Type B pancreatic cell (in vitro differentiated cells): Measurements from ENCODE around the gene SAMD13. TPM values are rescaled to one million over a fixed set of nuclear protein-coding genes. Genes with fewer than 3 reads are reported as not detected.

Source experiments
- DNase-seq: peaks from one replicate; pipeline ENCODE4 v3.0.0; 2021; ENCODE audit warnings: mixed read lengths; ENCODE audit not compliant: unreplicated experiment; ENCODE audit errors: extremely low spot score
- H3K27ac Mint-ChIP-seq: 2 replicates; pipeline ENCODE4 v1.8.0; 2021; ENCODE audit warnings: mild to moderate bottlenecking, mixed read lengths
- H3K27me3 Mint-ChIP-seq: 2 replicates; pipeline ENCODE4 v1.8.0; 2021; ENCODE audit warnings: mixed read lengths
- H3K36me3 Mint-ChIP-seq: 2 replicates; pipeline ENCODE4 v1.8.0; 2021; ENCODE audit warnings: mixed read lengths
- H3K4me1 Mint-ChIP-seq: one replicate; pipeline ENCODE4 v1.8.0; 2021; ENCODE audit warnings: mixed read lengths; ENCODE audit not compliant: unreplicated experiment
- H3K4me3 Mint-ChIP-seq: 2 replicates; pipeline ENCODE4 v1.8.0; 2021; ENCODE audit warnings: mild to moderate bottlenecking, mixed read lengths
- H3K9me3 Mint-ChIP-seq: 2 replicates; pipeline ENCODE4 v1.8.0; 2021; ENCODE audit warnings: mixed read lengths
- CTCF ChIP-seq: fragments of 200-600 bp; sonication (generic); conservative IDR thresholded peaks from 2 replicates; pipeline ENCODE4 v1.5.0; 2021; ENCODE audit warnings: antibody characterized with exemption, mild to moderate bottlenecking
- total RNA-seq: library from RNA; stranded (reverse); gene quantifications from 2 replicates; pipeline ENCODE4 v1.2.1, GENCODE V29; 2021; ENCODE audit warnings: low replicate concordance

The SAMD13 gene
- total RNA-seq, 1 donor from 2014 or later: 6.0 TPM

GRCh38 chr1:84311296-84311695 is 9.8 kb downstream of the SAMD13 start:
- H3K27ac Mint-ChIP-seq: no peak overlapping the region
- no peaks in the 10 kb centered on the region for H3K27me3 Mint-ChIP-seq
- H3K9me3 Mint-ChIP-seq: peaks cover 3% of the 10 kb centered on the region
- no peak for DNase-seq
- H3K4me3 Mint-ChIP-seq: no peak overlapping the region
- H3K4me1 Mint-ChIP-seq: no peaks in the 10 kb centered on the region
- H3K36me3 Mint-ChIP-seq: peaks cover 4% of the 10 kb centered on the region
- no peak for TF ChIP-seq CTCF

- DNase-seq: no peak
- Mint-ChIP-seq H3K27ac (no peak overlapping the region), H3K36me3 (no peaks in the 10 kb centered on the region), H3K4me1 (no peaks in the 10 kb centered on the region), H3K4me3 (no peak overlapping the region), H3K27me3 (no peaks in the 10 kb centered on the region), H3K9me3 (peaks cover 4% of the 10 kb centered on the region)
- TF ChIP-seq CTCF: no peak
These were observed 18.2 kb downstream of the SAMD13 start for GRCh38 chr1:84319662-84320061.

- no peak overlapping the region for H3K27ac Mint-ChIP-seq
- DNase-seq: no peak
- H3K4me3 Mint-ChIP-seq: no peak overlapping the region
- peaks cover 4% of the 10 kb centered on the region for H3K9me3 Mint-ChIP-seq
- TF ChIP-seq CTCF: no peak
- H3K4me1 Mint-ChIP-seq: no peaks in the 10 kb centered on the region
- H3K27me3 Mint-ChIP-seq: no peaks in the 10 kb centered on the region
- H3K36me3 Mint-ChIP-seq: peaks cover 21% of the 10 kb centered on the region
These were observed 26.3 kb downstream of the SAMD13 start for GRCh38 chr1:84327830-84328229.

- Mint-ChIP-seq H3K4me1 (no peaks in the 10 kb centered on the region), H3K36me3 (peaks cover 18% of the 10 kb centered on the region), H3K4me3 (no peak overlapping the region), H3K27ac (no peak overlapping the region), H3K9me3 (no peaks in the 10 kb centered on the region), H3K27me3 (no peaks in the 10 kb centered on the region)
- no peak for TF ChIP-seq CTCF
- DNase-seq: no peak
These were observed 28.8 kb downstream of the SAMD13 start for GRCh38 chr1:84330125-84330984.

GRCh38 chr1:84339503-84339902 is 38.0 kb downstream of the SAMD13 start:
- TF ChIP-seq CTCF: no peak
- no peaks in the 10 kb centered on the region for H3K4me1 Mint-ChIP-seq
- peaks cover 13% of the 10 kb centered on the region for H3K36me3 Mint-ChIP-seq
- no peak overlapping the region for H3K4me3 Mint-ChIP-seq
- H3K27me3 Mint-ChIP-seq: no peaks in the 10 kb centered on the region
- peaks cover 5% of the 10 kb centered on the region for H3K9me3 Mint-ChIP-seq
- no peak for DNase-seq
- no peak overlapping the region for H3K27ac Mint-ChIP-seq
